Activated CD8-positive, alpha-beta memory T cell treated with anti-CD3 and anti-CD28 coated beads, Interleukin-2, amount 50 U/mL, for 24 hours (primary cell): ENCODE data around the gene QKI.

Source experiments
- DNase-seq: peaks from one replicate; pipeline ENCODE4 v3.0.0-alpha.2; 2020; ENCODE audit errors: extremely low read depth

The QKI gene

DNA sequence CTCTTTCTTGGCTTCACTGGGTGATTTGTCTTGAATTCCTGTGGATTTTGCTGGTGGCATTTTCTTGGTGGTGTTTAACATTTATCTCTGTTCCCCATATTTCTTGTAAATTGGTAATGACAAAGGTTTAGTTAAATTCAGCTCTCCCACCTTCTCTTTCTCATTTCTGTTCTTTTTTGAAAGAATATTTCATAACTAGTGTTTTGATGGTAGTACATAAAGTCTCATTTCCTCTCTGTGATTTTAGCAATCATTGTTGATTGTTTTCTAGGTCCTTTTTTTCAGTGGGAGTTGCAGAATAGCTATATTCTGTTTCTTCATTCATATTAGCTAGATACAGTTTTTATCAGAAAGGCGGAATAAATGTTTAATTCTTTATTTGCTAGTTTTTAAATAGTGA, 73.1 kb downstream of the QKI start:
- DNase-seq: no peak

DNA sequence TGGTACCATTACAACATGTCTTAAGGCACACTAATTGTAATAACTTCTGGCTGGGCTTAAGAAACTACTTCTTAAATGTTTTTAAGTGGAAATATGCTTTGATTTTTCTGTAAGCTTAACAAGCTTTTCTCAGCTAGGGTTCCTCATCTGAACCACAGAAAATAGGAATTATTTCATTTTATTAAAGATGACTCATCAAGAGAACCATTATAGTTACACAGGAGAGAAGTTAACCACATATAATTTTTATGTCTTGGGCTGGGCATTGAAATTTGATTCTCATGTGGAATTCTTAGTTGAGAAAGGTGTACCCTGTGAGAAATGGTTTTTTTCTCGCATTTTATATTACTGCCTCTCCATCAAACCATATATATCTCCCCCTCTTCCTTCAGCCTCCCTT, 75.1 kb downstream of the QKI start:
- DNase-seq: no peak

DNA sequence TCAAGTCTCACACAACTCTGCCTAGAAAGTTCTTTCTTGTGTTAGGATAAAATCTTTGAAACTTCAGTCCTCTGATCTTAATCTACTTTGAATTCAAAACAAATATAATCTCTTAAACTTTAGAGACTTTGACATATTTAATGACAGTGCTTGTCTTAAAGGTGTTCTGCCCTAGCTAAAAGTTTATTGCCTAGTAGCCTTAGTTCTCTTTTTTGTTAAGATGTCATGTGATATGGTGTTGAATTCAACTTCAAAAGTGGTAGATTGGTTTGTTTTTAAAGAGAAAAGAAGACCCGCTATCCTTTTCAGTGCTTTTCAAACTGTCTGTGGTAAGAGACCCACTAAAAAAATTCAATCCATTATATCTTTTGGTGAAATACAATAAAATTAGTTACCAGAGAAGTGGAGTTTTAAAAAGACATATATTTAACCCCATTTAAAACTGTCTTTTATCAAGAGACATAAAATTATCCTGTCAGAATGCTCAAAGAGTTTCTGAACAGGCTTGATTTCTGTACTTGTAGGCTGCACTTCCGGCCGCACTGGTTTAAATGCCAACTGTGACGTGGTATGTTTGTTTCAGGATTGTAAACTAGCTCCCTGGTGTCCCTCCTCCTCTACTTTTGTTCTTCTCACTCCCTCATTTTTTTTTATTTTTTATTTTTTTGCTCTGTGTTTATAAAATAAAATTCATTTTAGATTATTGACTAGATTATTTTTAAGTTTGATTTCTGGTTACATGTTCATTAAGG, 76.5 kb downstream of the QKI start:
- no peak for DNase-seq

DNA sequence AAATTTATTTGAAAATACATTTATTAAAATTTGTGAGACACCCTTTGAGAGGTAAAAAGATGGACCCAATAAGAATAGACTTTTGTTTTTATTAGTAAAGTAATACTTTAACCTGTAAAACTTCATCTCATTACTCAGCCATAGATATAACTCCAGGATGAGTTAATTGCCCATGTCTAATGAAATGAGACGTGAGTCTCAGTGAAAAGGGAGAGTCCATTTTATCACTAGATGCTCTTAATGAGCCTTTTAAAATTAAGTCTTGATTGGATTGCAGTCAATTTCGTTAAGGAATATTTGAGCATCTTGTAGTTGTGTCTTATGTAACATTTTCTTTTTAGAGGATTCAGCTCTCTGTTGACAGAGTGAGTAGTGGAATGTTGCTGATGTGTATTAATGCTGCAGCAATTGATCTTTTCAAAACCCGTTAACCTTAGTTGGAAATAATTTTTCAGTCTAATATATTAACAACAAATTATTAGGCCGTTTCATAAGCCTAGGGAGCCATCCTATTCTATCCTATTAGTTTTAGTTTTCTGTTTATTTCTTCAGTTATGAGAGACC, 77.3 kb downstream of the QKI start:
- DNase-seq: no peak

DNA sequence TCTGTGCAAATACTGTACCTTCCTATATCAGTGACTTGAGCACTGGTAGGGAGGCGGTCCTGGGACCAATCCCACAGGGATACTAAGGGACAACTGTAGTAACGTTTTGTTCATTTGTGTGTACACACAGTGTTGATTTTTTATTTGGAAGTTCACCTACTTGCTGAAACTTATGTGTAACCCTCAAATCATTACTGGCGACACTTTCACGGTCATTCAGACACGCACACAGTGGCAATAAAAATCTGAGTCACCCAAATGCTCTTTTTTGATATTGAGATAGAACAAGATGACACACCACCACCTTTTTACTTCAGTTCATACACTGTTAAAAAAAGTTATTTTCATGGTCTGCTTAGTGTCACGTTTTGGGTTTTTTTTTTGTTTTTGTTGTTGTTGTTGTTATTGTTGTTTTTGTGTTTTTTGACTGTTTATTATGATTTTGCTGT, 79.8 kb downstream of the QKI start:
- DNase-seq: no peak

DNA sequence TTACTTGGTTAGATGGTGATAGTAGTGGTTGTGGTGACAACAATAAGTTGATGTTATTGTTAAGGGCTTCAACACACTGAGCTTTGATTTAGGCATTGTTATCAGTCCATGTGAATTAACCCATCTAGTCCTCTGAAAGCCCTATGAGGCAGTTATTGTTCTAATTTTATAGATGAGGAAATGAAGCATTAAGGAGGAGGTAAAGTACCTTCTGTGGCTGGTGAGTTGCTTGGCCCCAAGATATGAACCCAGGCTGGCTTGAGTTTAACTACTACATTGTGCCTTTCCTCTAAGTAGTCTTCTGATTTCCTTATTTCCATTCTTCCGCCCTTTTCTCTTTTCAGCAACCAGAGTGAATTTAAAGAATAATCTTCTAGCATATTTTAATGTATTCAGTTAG, 81.7 kb downstream of the QKI start:
- no peak for DNase-seq

DNA sequence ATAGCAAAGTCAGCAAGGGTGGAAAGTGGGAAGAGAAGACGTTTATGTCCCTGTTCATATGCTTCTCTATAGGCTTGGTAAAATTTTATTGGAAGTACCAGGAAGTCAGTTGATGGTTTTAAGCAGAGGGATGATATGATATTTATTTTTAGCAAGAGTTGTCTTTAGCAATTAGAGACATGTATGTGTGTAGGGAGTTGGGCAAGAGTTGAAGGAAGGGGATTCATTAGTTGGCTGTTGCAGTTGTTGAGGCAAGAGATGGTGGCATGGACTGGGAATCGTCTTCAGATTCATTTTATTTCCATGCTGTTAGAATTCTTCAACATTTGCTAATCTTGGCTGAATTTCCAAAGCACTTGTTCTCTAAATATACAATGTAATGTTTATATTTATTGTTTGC, 85.6 kb downstream of the QKI start:
- no peak for DNase-seq

DNA sequence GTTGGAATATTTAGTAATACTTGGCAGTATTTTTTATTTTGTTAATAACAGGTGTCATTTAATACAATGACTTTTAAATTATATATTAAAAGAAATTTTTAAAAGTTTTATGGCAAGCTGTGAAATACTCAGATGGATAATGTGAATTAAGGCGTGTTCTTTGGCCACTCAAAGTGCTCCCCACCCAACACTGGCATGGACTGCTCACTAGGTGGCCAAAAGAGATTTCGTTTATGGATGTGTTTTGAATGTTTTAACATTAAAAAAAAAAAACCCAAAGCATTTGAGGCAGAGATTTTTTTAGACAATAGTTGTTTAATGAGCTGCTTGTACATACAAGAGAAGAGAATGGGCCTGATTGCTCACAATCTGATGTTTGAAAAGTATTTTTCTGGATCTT, 86.5 kb downstream of the QKI start:
- no peak for DNase-seq

DNA sequence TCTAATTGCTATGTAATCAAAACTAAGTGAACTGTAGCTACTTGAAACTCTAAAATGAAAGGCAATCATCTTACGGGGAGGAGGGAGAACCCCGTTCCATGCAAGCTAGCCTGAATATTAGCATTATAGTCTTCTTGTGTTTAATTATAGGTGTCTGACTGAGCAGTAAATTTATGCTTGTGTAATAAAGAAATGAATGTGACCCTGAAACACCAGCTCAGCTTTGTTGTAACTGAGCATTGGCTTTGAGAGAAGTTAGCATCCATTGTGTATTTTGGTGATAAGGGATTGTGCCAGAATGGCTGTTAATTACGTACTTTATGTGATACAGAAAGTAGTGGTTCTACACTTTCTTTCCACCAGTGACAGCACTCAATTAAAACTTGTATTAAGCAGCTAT, 86.9 kb downstream of the QKI start:
- no peak for DNase-seq

DNA sequence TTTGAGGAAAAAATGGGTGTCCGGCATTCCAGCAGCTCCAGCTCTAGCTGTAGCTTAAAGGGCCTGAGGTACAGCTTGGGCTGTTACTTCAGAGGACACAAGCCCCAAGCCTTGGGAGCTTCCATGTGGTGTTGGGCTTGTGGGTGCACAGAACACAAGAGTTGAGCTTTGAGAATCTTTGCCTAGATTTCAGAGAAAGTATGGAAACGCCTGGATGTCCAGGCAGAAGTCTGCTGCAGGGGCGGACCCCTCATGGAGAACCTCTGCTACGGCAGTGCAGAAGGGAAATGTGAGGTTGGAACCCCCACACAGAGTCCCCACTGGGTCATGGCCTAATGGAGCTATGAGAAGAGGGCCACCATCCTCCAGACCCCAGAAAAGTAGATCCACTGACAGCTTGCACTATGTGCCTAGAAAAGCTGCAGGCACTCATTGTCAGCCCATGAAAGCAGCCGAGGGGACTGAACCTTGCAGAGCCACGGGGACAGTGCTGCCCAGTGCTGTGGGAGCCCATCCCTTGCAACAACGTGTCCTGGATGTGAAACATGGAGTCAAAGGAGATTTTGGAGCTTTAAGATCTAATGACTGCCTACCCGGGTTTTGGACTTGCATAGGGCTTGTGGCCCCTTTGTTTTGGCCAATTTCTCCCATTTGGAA, 90.6 kb downstream of the QKI start:
- DNase-seq: no peak

DNA sequence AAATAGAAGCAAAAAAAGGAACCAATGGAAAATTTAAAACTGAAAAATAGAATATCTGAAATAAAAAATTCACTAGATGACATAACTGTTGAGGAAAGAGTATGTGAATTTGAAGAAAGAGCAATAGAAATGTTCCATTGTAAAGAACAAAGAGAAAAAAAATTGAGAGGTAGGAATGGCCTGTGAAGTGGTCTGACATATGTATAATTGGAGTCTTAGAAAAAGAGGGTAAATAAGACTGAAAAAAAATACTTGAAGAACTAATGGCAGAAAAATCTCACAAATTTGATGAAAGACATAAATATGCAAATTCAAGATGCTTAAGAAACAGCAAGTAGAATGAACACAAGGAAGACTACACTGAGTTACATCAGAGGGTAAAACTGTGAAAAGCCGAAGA, 93.4 kb downstream of the QKI start:
- no peak for DNase-seq

DNA sequence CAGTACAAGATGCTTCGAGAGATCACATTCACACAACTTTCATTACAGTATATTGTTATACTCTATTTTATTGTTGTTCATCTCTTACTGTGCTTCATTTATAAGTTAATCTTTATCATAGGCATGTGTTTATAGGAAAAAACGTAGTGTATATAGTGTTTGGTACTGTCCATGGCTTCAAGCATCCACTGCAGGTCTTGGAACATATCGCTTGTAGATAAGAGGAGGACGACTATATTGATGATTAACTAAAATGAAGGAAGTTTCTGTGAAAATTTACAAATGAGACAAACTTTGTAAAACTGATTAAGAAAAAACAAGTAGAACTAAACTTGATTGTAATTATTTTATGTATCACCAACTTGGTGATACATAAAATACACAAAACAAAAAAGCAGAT, 98.5 kb downstream of the QKI start:
- DNase-seq: no peak

DNA sequence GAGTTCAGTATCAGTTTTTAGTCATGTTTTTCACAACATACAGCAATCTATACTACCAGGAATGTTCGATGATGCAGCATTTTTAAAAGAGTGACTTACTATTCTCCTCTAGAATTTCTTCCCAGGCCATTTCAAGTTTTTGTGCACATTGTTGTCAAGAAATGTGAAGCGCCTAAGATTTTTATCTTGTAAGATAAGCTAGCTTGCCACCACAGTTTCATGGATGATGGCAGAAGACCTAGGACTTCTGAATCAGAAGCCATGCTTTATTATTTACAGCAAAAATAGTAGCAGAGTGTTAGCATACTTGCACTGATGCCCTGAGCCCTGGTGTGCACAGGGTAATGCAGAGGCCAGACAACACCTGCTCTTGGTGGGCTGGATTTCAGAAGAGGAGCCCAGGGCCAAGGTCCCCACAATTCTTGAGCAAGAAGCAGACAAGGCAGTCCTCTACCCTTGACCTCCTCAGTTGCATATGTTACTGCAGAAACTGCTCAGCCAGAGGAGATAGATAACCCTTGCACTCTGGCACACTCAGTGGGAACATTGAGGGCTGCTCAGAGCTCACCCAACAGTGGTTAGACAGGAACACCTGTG, 99.2 kb downstream of the QKI start:
- no peak for DNase-seq

DNA sequence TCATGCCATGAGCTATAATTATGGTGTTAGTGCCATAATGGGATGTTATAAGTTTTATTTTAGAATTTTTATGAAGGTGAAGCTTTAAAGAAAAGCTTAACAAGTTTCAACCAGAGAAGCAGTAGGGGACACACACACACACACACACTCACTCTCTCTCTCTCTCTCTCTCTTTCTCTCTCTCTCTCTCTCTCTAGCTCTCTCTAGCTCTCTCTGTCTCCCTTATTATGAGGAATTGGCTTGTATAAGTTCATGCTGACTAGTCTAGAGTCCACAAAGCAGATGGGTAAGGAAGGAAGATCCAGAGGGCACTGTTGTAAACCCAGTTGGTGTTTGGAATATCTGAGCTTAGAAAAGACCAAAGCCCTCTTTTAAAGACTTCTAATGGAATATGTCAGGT, 102.4 kb downstream of the QKI start:
- DNase-seq: no peak

DNA sequence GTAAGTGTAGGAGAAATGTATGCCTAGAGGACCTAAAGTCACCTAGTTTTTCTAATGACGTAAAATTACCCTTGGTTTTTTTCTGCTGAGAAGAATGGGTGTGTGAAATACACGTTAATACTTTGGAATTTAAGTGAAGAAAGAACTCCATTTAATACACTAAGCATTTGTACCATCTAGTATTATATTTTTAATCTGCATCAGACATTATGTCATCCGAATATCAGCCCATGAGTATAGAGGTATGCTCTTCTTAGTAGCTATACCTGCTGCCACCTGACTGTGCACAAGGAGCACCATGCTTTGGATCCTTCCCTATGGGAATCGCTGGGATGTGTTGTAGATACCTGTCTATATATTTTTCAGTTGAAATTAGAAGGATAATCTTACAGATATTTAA, 106.4 kb downstream of the QKI start:
- DNase-seq: no peak

DNA sequence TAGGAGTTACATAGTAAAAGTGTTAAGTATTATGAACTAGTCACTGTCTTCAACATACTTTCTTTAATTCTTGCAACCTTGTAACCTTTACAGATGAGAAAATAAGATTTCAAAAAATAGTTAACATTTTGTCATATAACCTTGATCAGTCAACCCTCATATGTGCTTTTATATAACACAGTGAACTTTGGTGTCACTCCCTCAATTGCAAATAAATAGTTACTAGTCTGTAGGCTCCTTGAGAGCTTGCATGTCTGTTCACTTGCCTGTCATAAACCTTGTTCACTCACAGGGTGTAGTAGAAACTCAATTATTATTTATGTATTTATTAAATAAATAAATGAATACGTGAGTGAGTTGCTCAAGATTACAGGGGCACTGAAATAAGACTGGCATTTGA, 107.5 kb downstream of the QKI start:
- DNase-seq: no peak

DNA sequence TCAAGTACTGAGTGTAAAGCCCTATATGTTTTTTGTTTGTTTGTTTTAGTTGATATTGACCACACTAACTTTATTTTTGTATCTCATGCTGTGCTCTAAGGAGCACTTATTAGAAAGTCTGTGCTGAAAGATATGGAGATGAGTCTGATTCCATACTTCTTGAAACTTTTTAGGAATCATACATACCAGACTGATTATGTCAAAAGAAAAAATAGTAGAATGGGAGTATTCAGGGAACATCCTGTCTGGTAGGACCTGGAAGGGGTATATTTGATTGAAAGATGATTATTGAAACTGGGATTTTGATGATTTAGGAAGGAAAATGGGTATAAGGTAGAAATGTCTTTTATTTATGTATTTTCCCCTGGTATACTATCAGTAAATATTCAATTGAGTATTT, 111.4 kb downstream of the QKI start:
- no peak for DNase-seq

DNA sequence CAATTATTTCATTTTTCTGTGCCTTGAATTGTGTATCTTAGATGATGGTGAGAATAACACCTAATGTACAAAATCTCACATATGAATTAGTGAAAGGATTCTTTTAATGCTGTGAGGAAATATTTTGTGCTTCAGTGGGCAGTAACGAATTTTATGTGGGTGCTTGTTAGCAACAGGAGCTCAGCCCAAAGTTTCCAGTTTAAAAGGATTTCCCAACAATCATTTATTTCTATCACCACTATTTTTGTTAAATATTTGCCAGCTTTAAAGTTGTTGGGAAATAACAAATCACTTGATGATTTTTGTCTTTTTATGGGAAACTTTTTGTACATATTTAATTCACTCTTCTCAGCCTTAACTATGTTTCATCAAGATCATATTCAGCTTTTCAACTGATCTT, 111.8 kb downstream of the QKI start:
- DNase-seq: no peak

DNA sequence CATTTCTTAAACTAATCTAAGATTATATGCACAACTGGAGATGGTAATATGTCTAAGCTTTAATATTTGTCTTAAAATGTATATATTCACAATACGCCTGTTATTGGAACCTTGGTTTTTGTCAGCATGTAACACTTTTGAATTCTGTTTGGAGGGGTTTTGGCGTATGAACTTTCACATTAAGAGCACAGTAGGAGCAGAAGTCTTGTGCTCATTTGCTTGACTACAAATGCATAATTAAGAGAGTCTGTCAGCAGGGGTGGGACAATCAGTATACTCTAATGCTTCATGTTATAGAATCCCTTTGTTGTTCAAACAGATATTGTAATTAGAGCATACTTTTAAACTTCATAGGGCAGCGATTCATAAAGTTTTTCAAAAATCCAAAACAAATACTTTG, 112.8 kb downstream of the QKI start:
- no peak for DNase-seq

DNA sequence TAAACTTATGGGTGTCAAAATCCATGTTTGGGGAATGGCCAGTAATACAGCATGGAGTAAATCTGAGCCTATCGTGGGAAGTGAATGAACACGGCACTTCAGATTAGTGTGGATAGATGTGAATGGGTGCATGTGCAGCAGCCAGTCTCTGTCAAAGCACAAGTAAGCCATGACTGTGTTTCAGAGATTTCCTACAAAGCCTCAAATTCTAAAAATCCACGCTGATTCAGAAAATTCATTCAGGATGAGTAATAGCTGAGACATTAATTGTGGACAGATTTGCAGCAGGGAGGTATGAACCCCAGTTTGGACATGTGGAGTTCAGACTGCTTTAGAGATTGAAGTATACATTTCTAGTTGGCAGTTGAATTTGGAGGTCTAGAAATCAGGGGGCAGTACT, 115.1 kb downstream of the QKI start:
- DNase-seq: no peak

DNA sequence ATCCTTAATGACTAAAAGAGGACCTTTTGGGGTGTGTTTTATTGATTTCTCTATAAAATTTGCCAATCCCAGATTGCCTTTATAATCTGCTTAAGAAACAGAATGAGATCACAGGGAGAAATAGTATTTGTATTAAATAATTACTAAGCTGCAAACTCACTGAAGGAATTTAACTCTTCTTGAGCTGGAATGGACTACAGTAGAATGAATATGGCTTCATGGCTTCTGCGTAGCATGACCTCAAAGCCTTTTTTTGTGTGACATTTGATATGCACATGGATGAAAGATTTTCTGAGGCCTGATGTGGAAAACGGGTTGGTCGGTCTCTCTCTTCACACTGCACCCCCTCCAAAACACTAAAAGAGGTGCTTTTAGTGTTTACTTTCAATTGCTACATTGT, 115.9 kb downstream of the QKI start:
- DNase-seq: no peak

DNA sequence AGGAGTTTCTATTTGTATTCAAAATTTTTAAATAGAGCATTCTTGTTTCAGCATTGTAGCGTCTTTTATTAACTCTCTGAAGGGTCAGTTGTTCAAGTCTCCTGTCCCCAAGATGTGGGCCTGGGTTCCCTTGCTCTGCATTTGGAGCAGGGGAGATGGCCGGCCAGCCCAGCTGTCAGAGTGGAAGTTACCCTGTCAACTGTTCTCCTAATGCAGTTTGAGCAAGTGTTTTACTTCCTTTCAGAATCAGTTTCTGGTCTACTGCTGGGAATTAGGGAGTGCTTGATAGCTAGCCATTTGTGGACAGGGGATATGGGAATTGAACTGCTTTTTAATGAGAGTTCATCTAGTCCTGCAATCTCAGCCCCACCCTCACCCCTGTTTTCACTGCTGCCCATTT, 116.6 kb downstream of the QKI start:
- no peak for DNase-seq

DNA sequence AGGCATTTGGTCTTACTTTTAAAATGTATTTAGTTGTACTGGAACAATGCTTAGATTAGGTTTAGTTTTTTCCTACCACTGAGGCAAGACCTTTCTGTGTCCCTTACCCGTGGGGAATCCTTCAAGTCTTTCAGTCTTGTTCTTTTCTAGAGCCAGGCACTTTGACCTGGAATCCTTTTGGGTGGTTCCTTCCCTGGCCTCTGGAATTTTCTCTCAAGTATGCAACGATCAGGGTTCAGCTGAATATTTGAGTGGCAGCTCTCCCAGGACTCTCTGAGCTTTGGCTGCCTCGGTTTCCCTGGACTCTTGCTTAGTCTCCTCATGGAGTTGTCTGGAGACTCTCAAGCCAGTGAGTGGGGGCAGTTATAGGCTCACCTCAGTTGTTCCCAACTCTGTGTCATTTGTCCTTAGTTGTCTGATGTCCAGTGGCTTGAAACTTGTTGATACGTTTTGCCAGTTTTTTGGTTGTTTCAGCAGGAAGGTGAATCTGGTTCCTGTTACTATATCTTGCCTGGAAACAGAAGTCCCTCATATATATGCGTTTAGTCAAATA, 118.1 kb downstream of the QKI start:
- DNase-seq: no peak
